Astrocyte of the spinal cord (primary cell): ENCODE results near the gene SPARCL1.

ENCODE experiments used
- DNase-seq: peaks from one replicate; pipeline ENCODE4 v3.0.0; 2011; ENCODE audit warnings: low read depth, low spot score
- H3K4me3 ChIP-seq: 2 replicates; pipeline ENCODE4 v1.5.1; 2011; ENCODE audit warnings: low read depth, mild to moderate bottlenecking, low read length, moderate library complexity
- in situ Hi-C: cut with HindIII; loops from 2 replicates; pipeline ENCODE4 v1.10.0; 2017; ENCODE audit warnings: low sequenced_read_pairs
- TF ChIP-seq, protein P1 (sequence below): IDR thresholded peaks from 2 replicates; pipeline ENCODE4 v1.5.1; 2012; ENCODE audit warnings: low read depth, mild to moderate bottlenecking, low read length, inconsistent platforms

Gene SPARCL1

DNA sequence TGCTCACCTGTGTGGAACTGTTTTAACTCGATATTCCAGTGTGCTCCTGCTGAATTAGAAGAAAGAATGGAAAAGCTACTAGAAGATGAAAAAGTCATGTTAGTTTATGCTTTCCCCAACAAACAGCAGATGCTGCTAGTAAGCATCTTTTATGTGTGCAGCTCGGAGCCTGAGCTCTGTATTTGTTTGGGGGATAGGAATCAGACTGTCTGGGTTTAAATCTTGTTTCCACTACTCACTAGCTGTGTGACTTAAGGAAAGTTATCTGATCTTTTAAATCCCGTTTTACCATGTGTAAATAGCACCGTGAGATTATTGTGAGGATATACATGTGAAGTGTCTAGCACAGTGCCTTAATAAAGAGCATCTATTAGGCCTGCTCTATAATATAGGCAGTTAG lies 24.0 kb upstream of the SPARCL1 start:
- TF ChIP-seq, protein P1, sequence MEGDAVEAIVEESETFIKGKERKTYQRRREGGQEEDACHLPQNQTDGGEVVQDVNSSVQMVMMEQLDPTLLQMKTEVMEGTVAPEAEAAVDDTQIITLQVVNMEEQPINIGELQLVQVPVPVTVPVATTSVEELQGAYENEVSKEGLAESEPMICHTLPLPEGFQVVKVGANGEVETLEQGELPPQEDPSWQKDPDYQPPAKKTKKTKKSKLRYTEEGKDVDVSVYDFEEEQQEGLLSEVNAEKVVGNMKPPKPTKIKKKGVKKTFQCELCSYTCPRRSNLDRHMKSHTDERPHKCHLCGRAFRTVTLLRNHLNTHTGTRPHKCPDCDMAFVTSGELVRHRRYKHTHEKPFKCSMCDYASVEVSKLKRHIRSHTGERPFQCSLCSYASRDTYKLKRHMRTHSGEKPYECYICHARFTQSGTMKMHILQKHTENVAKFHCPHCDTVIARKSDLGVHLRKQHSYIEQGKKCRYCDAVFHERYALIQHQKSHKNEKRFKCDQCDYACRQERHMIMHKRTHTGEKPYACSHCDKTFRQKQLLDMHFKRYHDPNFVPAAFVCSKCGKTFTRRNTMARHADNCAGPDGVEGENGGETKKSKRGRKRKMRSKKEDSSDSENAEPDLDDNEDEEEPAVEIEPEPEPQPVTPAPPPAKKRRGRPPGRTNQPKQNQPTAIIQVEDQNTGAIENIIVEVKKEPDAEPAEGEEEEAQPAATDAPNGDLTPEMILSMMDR = no peak
- no peak overlapping the region for H3K4me3 ChIP-seq
- no peak for DNase-seq
- in situ Hi-C loops = no loop called here

DNA sequence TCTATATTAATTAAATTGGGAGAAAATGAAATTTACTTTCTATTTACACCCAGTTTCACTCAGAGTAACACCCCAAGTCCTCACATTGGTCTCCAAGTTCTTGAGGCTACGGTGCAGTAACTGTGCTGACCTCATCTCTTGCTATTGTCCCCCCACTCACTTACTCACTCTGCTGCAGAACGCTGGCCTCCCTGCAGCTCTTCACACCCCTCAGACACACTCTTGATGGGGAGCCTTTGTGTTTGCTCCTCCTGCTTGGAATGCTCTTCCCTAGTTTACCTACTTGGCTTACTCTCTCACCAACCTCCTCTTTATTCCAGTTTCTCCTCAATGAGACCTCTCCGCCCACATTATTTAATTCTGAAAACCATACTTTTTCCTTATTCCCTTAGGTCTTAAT lies 22.2 kb upstream of the SPARCL1 start:
- in situ Hi-C loops = no loop called here
- no peak for DNase-seq
- H3K4me3 ChIP-seq = no peak overlapping the region
- TF ChIP-seq, protein P1 = no peak

DNA sequence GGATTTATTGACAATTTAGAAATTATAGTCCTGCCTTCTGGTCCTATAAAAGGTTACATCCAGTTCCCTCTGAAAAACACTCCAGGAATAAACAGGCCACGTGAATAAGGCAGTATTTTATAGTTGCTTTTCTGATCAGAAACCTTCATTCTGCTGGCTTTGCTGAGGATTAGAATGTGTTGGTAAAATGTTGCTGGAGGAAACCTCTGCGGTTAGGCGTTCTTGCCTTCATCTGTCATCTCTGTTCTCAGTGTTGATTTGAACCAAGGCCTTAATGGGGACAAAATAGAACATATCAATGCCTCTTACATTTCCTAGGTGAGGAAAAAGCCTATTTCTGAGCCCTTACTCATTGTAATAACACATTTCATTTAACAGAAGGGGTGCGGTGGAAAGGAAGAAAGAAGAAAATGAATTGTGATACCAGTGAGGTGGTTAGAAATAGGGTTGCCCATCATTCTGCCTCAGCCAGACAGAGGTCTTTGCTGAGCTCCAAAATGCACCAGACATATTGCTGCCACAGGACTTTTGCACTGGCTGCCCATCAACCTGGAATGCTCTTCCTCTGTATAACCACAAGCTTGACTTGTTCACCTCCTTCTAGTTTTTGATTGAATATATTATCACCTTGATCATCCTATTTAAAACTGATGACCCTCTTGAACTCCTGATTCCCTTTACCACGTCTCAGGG lies 18.0 kb upstream of the SPARCL1 start:
- in situ Hi-C loops = no loop called here
- no peak for DNase-seq
- H3K4me3 ChIP-seq = no peak overlapping the region
- TF ChIP-seq, protein P1 = no peak

DNA sequence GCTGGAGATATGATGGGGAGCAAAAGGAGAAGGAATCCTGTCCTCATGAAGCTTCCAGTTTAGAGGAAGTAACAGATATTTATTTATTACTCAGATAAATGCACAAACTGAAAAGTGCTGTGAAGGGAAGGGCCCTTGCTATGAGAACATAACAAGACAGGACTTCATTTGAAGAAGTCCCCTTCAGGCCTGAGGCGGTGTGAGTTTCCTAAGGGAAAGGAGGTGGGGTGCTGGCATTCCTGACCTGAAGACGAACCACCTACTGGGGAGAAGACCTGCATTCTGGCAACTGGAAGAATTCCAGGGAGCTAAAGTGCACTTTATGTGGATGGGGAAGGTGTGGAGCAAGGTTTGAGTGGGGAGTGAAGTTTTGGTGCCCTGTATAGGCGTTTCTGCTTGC lies 15.9 kb upstream of the SPARCL1 start:
- in situ Hi-C loops = no loop called here
- DNase-seq = no peak
- no peak overlapping the region for H3K4me3 ChIP-seq
- TF ChIP-seq, protein P1 = no peak

DNA sequence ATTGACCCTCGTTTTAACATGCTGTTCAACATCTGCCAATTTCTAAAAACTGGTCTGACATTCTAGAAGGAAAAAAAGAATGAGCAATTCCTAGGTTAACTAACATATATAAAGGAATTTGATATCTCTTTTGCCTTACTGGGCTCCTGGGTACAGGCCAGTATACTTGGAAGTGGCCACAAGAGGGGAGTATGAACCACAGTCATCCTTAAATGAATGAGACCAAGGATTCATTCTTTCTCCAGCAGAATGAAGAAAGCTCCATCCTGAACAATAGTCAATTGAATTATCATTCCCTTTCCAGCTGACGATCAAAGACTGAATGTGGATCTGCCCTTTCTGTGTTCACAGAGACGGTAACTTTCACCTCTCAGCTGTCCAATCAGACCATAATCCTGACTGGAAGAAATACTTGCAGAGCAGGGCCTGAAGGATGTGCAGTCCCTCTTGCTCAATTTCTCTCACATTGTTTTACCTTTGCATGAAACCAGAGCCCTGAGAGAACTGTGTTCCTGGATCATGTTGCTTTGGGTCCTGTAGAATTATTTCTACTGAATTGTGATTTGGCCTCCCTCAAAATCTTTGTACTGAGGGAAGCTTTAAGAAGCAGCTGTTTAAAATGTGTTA lies 14.8 kb upstream of the SPARCL1 start:
- TF ChIP-seq, protein P1 = peak; percentile 75
- peak; percentile 65 for DNase-seq

DNA sequence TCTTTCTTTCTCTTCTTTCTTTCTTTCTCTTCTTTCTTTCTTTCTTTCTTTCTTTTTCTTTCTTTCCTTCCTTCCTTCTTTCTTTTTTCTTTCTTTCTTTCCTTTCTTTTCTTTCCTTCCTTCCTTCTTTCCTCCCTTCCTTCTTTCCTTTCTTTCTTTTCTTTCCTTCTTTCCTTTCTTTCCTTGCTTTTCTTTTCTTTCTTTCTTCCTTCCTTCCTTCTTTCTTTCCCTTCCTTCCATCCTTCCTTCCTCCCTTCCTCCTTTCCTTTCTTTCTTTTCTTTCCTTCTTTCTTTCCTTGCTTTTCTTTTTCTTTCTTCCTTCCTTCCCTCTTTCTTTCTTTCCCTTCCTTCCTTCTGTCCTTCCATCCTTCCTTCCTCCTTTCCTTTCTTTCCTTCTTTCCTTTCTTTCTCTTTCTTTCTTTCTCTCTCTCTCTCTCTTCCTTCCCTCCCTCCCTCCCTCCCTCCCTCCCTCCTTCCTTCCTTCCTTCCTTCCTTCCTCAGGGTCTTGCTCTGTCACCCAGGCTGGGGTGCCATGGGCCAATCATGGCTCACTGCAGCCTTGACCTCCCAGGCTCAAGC lies 13.6 kb upstream of the SPARCL1 start:
- no peak overlapping the region for H3K4me3 ChIP-seq
- DNase-seq = no peak
- in situ Hi-C loops = no loop called here
- TF ChIP-seq, protein P1 = no peak

More for the DNA sequence above, 14.8 kb upstream of the SPARCL1 start:
- in situ Hi-C loops = no loop called here
- H3K4me3 ChIP-seq = no peak overlapping the region
